Umbilical cord (tissue), 2 donors: Measurements from ENCODE around the gene ZNF518A. TPM values are rescaled to one million over a fixed set of nuclear protein-coding genes. Genes with fewer than 3 reads are reported as not detected.

Experiments
- DNase-seq: peaks from one replicate; pipeline ENCODE4 v3.0.0-alpha.2; 2015; ENCODE audit warnings: low spot score
- total RNA-seq: library from RNA; depleted of rRNA; stranded (reverse); fragments of >200 nt; gene quantifications from one replicate; pipeline ENCODE4 v1.2.3, GENCODE V29; 2014; ENCODE audit warnings: low replicate concordance; ENCODE audit not compliant: insufficient read depth

Gene ZNF518A
- total RNA-seq: 41.4 TPM

GRCh38 chr10:96129387-96130325 is at the start of gene ZNF518A:
ZNF518A (plus strand) TSS chr10:96130297; CDS start chr10:96156323, 26,026 bp downstream.
- DNase-seq: peak; percentile 97

- no peak for DNase-seq
Measured at GRCh38 chr10:96082153-96082552, 47.9 kb upstream of the ZNF518A start.

GRCh38 chr10:96082748-96083147 is 47.3 kb upstream of the ZNF518A start:
- DNase-seq: no peak

- no peak for DNase-seq
Measured at GRCh38 chr10:96089116-96089515, 41.0 kb upstream of the ZNF518A start.

- peak; percentile 97 for DNase-seq
Measured at GRCh38 chr10:96089670-96090462, 40.2 kb upstream of the ZNF518A start.

- no peak for DNase-seq
Measured at GRCh38 chr10:96090463-96090800, 39.7 kb upstream of the ZNF518A start.

GRCh38 chr10:96092999-96093767 is 36.9 kb upstream of the ZNF518A start:
- DNase-seq: no peak

GRCh38 chr10:96093948-96094347 is 36.1 kb upstream of the ZNF518A start:
- peak; percentile 8 for DNase-seq

GRCh38 chr10:96096958-96097357 is 33.1 kb upstream of the ZNF518A start:
- no peak for DNase-seq

- DNase-seq: no peak
Measured at GRCh38 chr10:96097865-96098264, 32.2 kb upstream of the ZNF518A start.

- no peak for DNase-seq
Measured at GRCh38 chr10:96107623-96108038, 22.5 kb upstream of the ZNF518A start.

GRCh38 chr10:96112531-96112930 is 17.6 kb upstream of the ZNF518A start:
- DNase-seq: no peak

- DNase-seq: no peak
Measured at GRCh38 chr10:96118604-96119450, 11.3 kb upstream of the ZNF518A start.

GRCh38 chr10:96122824-96123223 is 7.3 kb upstream of the ZNF518A start:
- no peak for DNase-seq

- DNase-seq: peak; percentile 40
Measured at GRCh38 chr10:96124230-96125141, 5.6 kb upstream of the ZNF518A start.

GRCh38 chr10:96125142-96125515 is 5.0 kb upstream of the ZNF518A start:
- no peak for DNase-seq

GRCh38 chr10:96130326-96130995 is 364 bp downstream of the ZNF518A start:
- DNase-seq: peak; percentile 92

- DNase-seq: no peak
Measured at GRCh38 chr10:96131621-96132020, 1.5 kb downstream of the ZNF518A start.

GRCh38 chr10:96133135-96133534 is 3.0 kb downstream of the ZNF518A start:
- no peak for DNase-seq
